OCI-LY3 (cell line): ENCODE measurements around the gene PRKCE.

Experiments used
- EZH2phosphoT487 ChIP-seq: fragments of 200-600 bp; shearing (Covaris generic); IDR thresholded peaks from 2 replicates; pipeline ENCODE4 v1.6.1; 2018; ENCODE audit warnings: antibody characterized with exemption, mixed run types, low read depth
- TF ChIP-seq, protein P1 (sequence below): fragments of 200-600, 300-600 bp; sonication (generic); IDR thresholded peaks from 2 replicates; pipeline ENCODE4 v1.5.1; 2014; ENCODE audit warnings: antibody characterized with exemption, low read length, low read depth

DNA sequence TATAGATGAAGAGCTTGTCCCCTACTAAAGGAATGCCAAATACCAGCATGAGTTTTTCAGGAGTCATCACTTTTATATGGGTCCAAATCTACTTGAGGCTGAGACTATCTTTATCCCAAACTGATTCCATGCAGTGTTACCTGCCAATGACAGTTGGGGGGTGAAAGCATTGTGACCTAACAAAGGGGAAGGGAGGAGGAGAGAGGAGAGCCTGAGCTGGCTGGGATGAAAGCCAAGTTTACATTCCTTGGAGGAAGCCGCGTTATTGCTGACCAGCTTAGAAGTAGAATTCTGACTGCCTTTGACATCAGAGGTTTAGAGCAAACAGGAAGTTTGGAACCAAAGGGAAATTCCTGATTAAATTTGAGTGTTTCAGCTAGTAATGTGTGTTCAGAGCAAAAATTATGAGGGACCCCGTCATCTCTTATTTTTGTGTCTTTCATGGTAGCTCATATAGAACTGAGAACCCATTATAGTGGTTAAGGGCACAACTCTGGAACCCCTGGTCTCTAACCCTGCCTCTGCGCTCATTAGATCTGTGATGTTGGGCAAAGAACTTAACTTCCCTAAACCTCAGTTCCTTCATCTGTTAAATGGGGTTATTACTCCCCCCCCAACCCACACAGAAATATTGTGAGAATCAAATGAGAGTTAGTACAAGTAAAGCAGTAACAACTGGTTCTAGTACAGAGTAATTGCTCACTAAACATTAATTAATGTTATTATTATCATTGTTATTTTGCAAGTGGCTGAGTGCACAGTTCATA, 446.4 kb downstream of the PRKCE start:
- TF ChIP-seq, protein P1, sequence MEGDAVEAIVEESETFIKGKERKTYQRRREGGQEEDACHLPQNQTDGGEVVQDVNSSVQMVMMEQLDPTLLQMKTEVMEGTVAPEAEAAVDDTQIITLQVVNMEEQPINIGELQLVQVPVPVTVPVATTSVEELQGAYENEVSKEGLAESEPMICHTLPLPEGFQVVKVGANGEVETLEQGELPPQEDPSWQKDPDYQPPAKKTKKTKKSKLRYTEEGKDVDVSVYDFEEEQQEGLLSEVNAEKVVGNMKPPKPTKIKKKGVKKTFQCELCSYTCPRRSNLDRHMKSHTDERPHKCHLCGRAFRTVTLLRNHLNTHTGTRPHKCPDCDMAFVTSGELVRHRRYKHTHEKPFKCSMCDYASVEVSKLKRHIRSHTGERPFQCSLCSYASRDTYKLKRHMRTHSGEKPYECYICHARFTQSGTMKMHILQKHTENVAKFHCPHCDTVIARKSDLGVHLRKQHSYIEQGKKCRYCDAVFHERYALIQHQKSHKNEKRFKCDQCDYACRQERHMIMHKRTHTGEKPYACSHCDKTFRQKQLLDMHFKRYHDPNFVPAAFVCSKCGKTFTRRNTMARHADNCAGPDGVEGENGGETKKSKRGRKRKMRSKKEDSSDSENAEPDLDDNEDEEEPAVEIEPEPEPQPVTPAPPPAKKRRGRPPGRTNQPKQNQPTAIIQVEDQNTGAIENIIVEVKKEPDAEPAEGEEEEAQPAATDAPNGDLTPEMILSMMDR = no peak
- no peak for TF ChIP-seq EZH2phosphoT487
